NB4 (cell line): ENCODE results near the gene INSR.

Source experiments
- CTCF ChIP-seq: IDR thresholded peaks from one replicate; pipeline ENCODE4 v1.5.1; 2012; ENCODE audit warnings: low read depth, low read length
- MYC ChIP-seq: IDR thresholded peaks from 2 replicates; pipeline ENCODE4 v1.6.1; 2011; ENCODE audit warnings: low read depth, low read length

DNA sequence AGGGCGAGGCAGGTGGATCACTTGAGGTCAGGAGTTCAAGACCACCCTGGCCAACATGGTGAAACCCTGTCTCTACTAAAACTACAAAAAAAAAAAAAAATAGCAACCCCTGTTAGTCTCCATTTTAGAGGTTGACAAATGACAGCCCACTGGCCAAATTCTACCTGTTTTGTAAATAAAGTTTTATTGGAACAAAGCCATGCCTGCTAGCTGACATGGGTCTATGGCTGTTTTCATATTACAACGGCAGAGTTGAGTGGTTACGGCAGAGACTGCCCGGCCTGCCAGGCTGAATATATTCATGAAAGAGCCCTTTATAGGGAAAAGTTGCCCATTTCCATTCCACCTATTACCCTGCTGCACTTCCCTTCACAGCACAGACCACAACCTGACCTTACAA lies 121.4 kb downstream of the INSR start:
- TF ChIP-seq MYC (no peak), CTCF (no peak)
